Upper lobe of left lung (tissue), 4 donors: Measurements from ENCODE around the gene PNPLA8.

Experiments used
- EP300 ChIP-seq, 4 donors: sonication (generic); formaldehyde crosslinking; IDR thresholded peaks; one replicate each; pipeline ENCODE4 v1.5.1; 2017; ENCODE audit warnings: antibody characterized with exemption in 4 of 4, control low read depth in 2 of 4
- POLR2A ChIP-seq, 4 donors: fragments of 450-650 bp; IDR thresholded peaks; one replicate each; pipeline ENCODE4 v1.5.1; 2016 to 2017; ENCODE audit warnings: antibody characterized with exemption in 4 of 4, mild to moderate bottlenecking in 2 of 4
- POLR2AphosphoS5 ChIP-seq, 2 donors: sonication (generic); formaldehyde crosslinking; IDR thresholded peaks; one replicate each; pipeline ENCODE4 v1.5.1; 2017; ENCODE audit warnings: antibody characterized with exemption in 2 of 2
- TF ChIP-seq, protein P1 (sequence below), 6 experiments: fragments of 450-650 bp in 4 of 6; fragments of 200-600 bp in 2 of 6; sonication (generic) in 2 of 6; IDR thresholded peaks; one replicate each; pipeline ENCODE4 v1.5.1; 2016 to 2019; ENCODE audit warnings: antibody characterized with exemption in 6 of 6

DNA sequence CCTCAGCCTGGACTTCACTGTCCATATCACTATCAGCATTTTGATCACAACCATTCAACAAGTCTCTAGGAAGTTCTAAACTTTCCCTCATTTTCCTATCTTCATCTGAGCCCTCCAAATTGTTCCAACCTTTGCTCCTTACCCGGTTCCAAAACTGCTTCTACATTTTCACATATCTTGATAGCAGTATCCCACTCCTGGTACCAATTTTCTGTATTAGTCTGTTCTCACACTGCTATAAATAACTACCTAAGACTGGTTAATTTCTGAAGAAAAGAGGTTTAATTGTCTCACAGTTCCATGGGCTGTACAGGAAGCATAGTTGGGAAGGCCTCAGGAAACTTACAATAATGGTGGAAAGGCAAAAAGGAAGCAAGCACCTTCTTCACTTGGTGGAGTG lies 31.7 kb upstream of the PNPLA8 start:
- TF ChIP-seq, protein P1, sequence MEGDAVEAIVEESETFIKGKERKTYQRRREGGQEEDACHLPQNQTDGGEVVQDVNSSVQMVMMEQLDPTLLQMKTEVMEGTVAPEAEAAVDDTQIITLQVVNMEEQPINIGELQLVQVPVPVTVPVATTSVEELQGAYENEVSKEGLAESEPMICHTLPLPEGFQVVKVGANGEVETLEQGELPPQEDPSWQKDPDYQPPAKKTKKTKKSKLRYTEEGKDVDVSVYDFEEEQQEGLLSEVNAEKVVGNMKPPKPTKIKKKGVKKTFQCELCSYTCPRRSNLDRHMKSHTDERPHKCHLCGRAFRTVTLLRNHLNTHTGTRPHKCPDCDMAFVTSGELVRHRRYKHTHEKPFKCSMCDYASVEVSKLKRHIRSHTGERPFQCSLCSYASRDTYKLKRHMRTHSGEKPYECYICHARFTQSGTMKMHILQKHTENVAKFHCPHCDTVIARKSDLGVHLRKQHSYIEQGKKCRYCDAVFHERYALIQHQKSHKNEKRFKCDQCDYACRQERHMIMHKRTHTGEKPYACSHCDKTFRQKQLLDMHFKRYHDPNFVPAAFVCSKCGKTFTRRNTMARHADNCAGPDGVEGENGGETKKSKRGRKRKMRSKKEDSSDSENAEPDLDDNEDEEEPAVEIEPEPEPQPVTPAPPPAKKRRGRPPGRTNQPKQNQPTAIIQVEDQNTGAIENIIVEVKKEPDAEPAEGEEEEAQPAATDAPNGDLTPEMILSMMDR (IDR thresholded peaks at IDR 0.05) = no peak
- TF ChIP-seq POLR2A (IDR thresholded peaks at IDR 0.05) = no peak
- no peak for TF ChIP-seq EP300 (IDR thresholded peaks at IDR 0.05)
- TF ChIP-seq POLR2AphosphoS5 (IDR thresholded peaks at IDR 0.05) = no peak
